K562 (cell line): ENCODE results near the gene EDARADD.

Experiments used
- CTCF ChIP-seq, 3 experiments: IDR thresholded peaks in 2 of 3; conservative IDR thresholded peaks in 1 of 3; 2 replicates each; pipeline ENCODE4 v1.5.1; 2011 to 2012; ENCODE audit warnings: low read length in 3 of 3, mild to moderate bottlenecking in 3 of 3, control low read depth in 2 of 3, improper control_type of control experiment in 1 of 3, inconsistent platforms in 1 of 3, low read depth in 1 of 3, mixed read lengths in 1 of 3, moderate library complexity in 1 of 3; ENCODE audit not compliant: insufficient read depth in 2 of 3
- EP300 ChIP-seq: IDR thresholded peaks from 2 replicates; pipeline ENCODE4 v1.6.1; 2012; ENCODE audit warnings: low read length, improper control_type of control experiment
- FOS ChIP-seq: IDR thresholded peaks from 3 replicates; pipeline ENCODE4 v1.6.1; 2011; ENCODE audit not compliant: insufficient read length; ENCODE audit errors: extremely low read depth
- FOXK2 ChIP-seq, 2 experiments: fragments of 450-650 bp; IDR thresholded peaks in 1 of 2; conservative IDR thresholded peaks in 1 of 2; 2 replicates each; pipeline ENCODE4 v1.6.1; 2016; ENCODE audit warnings: low read depth in 2 of 2, mild to moderate bottlenecking in 1 of 2
- LCOR ChIP-seq: sonication (generic); formaldehyde crosslinking; IDR thresholded peaks from 2 replicates; pipeline ENCODE4 v1.8.0; 2022; ENCODE audit warnings: mild to moderate bottlenecking, missing genetic modification reagents
- NCOA2 ChIP-seq, 2 experiments: fragments of 450-650 bp; IDR thresholded peaks; 2 replicates each; pipeline ENCODE4 v1.6.1; 2018; ENCODE audit warnings: mild to moderate bottlenecking in 2 of 2, moderate library complexity in 1 of 2; ENCODE audit not compliant: partially characterized antibody in 2 of 2
- NR3C1 ChIP-seq: sonication (generic); formaldehyde crosslinking; IDR thresholded peaks from 2 replicates; pipeline ENCODE4 v1.8.1; 2022; ENCODE audit warnings: missing genetic modification reagents
- RFX7 ChIP-seq: fragments of 250-450 bp; sonication (Bioruptor Pico); IDR thresholded peaks from 2 replicates; pipeline ENCODE4 v1.5.1; 2021; ENCODE audit warnings: mild to moderate bottlenecking
- SRF ChIP-seq, 2 experiments: fragments of 250-450, 450-650 bp in 1 of 2; sonication (Bioruptor Pico) in 1 of 2; sonication (generic) in 1 of 2; formaldehyde crosslinking; IDR thresholded peaks; 2 replicates each; pipeline versions ENCODE4 v1.5.0 to v1.5.1; 2020 to 2022; ENCODE audit warnings: mild to moderate bottlenecking in 1 of 2, missing genetic modification reagents in 1 of 2
- ZNF311 ChIP-seq: fragments of 250-450 bp; sonication (Bioruptor Pico); IDR thresholded peaks from 2 replicates; pipeline ENCODE4 v1.4.0; 2020; ENCODE audit warnings: mild to moderate bottlenecking, moderate library complexity
- ZNF699 ChIP-seq: fragments of 250-450 bp; sonication (Bioruptor Pico); IDR thresholded peaks from 2 replicates; pipeline ENCODE4 v1.8.0; 2021; ENCODE audit warnings: mild to moderate bottlenecking, moderate library complexity; ENCODE audit not compliant: insufficient replicate concordance

- TF ChIP-seq EP300, result no peak
- TF ChIP-seq NCOA2 (IDR thresholded peaks at IDR 0.05; ENCODE audit: partially characterized antibody in 2 of 2), result no peak
- TF ChIP-seq FOXK2 (conservative IDR thresholded peaks at IDR 0.05 in 1 of 2, IDR thresholded peaks at IDR 0.05 in 1 of 2; ENCODE audit: low read depth in 2 of 2), result no peak
- TF ChIP-seq CTCF (IDR thresholded peaks at IDR 0.05 in 2 of 3, conservative IDR thresholded peaks at IDR 0.05 in 1 of 3; ENCODE audit: insufficient read depth in 2 of 3, low read depth in 1 of 3, low read length in 3 of 3), result no peak
- TF ChIP-seq SRF (CRISPR knock-in tag; IDR thresholded peaks at IDR 0.05), result no peak
- no peak for TF ChIP-seq FOS
- no peak for TF ChIP-seq ZNF699 (CRISPR knock-in tag)
- TF ChIP-seq RFX7, result no peak
- no peak for TF ChIP-seq LCOR (CRISPR knock-in tag)
- no peak for TF ChIP-seq ZNF311 (CRISPR knock-in tag)
- no peak for TF ChIP-seq NR3C1
Measured at GRCh38 chr1:236515443-236515958, 121.4 kb downstream of the EDARADD start.
